Thyroid gland (tissue), 4 donors: ENCODE data around the gene FAM227A.
"Not testable (repeated sequence)": the region's sequence is repeated elsewhere in the genome, so short reads cannot be mapped to it uniquely, and the experiment has no call there.

Experiments used
- CTCF ChIP-seq, 6 experiments: fragments of 200-600 bp in 3 of 6; fragments of 450-650 bp in 3 of 6; sonication (generic) in 3 of 6; IDR thresholded peaks; one replicate each; pipeline ENCODE4 v1.5.1; 2016 to 2019; ENCODE audit warnings: antibody characterized with exemption in 6 of 6, mild to moderate bottlenecking in 2 of 6, inconsistent platforms in 1 of 6, moderate library complexity in 1 of 6
- POLR2A ChIP-seq, 2 donors: fragments of 450-650 bp; IDR thresholded peaks; one replicate each; pipeline ENCODE4 v1.6.1; 2017; ENCODE audit warnings: antibody characterized with exemption in 2 of 2, mild to moderate bottlenecking in 2 of 2, moderate library complexity in 1 of 2

- not testable (repeated sequence) for TF ChIP-seq CTCF, POLR2A (IDR thresholded peaks at IDR 0.05)
These were observed 73.3 kb downstream of the FAM227A start for GRCh38 chr22:38582923-38583322.
